Transverse colon (tissue), 3 donors: Measurements from ENCODE around the gene TMEM31.

Experiments used
- EP300 ChIP-seq: sonication (generic); formaldehyde crosslinking; IDR thresholded peaks from one replicate; pipeline ENCODE4 v1.6.1; 2017; ENCODE audit warnings: antibody characterized with exemption, low read depth
- TF ChIP-seq, protein P1 (sequence below), 5 experiments: fragments of 200-600 bp in 3 of 5; fragments of 450-650 bp in 2 of 5; sonication (generic) in 3 of 5; IDR thresholded peaks; 1 replicate in 2 of 5; 2 replicates in 3 of 5; pipeline ENCODE4 v1.5.1; 2016 to 2017; ENCODE audit warnings: antibody characterized with exemption in 5 of 5, inconsistent platforms in 3 of 5, mild to moderate bottlenecking in 2 of 5, moderate library complexity in 1 of 5

DNA sequence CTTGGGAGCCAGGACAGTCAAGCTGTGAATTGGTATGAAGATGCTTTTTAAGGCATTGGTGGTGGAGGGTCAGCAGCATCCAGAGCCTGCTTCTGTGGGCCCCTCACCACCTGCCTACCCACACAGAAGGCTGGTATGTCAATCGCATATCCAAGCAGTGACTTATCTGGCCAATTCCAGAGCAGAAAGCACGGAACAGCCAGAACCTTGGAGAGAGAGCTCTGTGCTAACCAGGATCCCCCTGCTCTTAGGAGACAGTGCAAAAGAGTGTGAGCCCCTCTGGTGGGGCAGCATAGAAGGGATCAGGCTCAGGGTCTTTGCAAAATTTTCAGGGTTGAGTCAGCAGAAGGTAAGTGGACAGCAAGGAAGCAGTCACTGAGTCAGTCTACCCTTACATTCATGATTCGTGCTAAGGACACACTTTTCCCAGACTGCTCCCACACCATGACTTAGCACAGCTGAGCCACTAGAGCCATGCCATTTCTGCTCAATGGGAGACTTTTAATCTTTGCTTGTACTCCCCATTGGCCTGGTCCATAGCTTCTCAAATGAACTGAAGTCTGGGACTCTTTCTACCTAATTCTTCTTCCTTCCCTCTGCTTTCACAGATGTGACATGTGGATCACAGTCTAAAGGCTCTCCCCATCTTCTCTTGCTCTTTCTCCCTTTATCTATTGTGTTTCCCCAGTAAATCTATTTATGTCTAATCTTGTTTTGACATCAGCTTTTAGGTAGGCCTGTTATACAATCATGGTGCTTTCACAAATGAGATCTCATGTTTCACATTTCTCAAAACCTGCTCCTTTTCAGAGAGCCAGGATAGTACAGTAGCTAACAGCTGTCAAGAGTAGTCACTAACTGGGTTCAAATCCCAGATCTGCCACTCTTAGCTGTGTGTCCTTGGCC, 44.3 kb upstream of the TMEM31 start:
- TF ChIP-seq, protein P1, sequence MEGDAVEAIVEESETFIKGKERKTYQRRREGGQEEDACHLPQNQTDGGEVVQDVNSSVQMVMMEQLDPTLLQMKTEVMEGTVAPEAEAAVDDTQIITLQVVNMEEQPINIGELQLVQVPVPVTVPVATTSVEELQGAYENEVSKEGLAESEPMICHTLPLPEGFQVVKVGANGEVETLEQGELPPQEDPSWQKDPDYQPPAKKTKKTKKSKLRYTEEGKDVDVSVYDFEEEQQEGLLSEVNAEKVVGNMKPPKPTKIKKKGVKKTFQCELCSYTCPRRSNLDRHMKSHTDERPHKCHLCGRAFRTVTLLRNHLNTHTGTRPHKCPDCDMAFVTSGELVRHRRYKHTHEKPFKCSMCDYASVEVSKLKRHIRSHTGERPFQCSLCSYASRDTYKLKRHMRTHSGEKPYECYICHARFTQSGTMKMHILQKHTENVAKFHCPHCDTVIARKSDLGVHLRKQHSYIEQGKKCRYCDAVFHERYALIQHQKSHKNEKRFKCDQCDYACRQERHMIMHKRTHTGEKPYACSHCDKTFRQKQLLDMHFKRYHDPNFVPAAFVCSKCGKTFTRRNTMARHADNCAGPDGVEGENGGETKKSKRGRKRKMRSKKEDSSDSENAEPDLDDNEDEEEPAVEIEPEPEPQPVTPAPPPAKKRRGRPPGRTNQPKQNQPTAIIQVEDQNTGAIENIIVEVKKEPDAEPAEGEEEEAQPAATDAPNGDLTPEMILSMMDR (IDR thresholded peaks at IDR 0.05), result no peak
- TF ChIP-seq EP300, result no peak
